GM23248 (cell line): ENCODE measurements around the gene RHOB.

ENCODE experiments used
- EZH2 ChIP-seq: fragments of 200-600 bp; sonication (generic); IDR thresholded peaks from 2 replicates; pipeline ENCODE4 v1.6.1; 2018; ENCODE audit warnings: antibody characterized with exemption, mild to moderate bottlenecking; ENCODE audit not compliant: insufficient read depth, poor library complexity, severe bottlenecking
- EZH2phosphoT487 ChIP-seq: fragments of 200-600 bp; sonication (generic); IDR thresholded peaks from 2 replicates; pipeline ENCODE4 v1.6.1; 2018; ENCODE audit warnings: antibody characterized with exemption, moderate library complexity, mild to moderate bottlenecking, low read depth; ENCODE audit not compliant: insufficient read depth

DNA sequence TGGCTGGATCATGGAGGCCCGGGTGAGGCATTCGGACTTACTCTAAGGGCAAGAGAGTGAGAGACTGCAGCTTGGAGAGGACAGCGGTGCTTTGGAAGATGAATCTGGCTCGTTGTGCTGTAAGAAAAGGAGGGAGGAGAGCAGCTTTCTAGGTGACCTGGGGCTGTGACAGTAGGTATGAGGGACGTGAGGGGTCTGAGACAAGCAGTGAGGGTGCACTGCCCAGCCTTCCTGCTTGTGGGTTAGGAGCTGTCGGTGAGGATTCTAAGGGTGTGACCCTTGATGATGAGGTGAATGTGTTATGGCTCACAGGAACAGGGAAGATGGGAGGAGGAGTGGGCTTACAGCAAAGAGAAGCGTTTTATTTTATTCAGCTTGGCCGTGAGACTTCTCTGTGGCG lies 27.1 kb upstream of the RHOB start:
- TF ChIP-seq EZH2phosphoT487, result no peak
- TF ChIP-seq EZH2, result no peak
